Stimulated activated CD4-positive, alpha-beta T cell treated with anti-CD3 and anti-CD28 coated beads, TNF-alpha, amount 100 ng/mL, for 4 hours (primary cell): ENCODE results near the gene EPB42.
"Not testable (repeated sequence)": the region's sequence is repeated elsewhere in the genome, so short reads cannot be mapped to it uniquely, and the experiment has no call there.

Experiments
- DNase-seq, 3 experiments: peaks; one replicate each; pipeline ENCODE4 v3.0.0-alpha.2; 2020; ENCODE audit warnings: low read depth in 3 of 3

EPB42 gene

DNA sequence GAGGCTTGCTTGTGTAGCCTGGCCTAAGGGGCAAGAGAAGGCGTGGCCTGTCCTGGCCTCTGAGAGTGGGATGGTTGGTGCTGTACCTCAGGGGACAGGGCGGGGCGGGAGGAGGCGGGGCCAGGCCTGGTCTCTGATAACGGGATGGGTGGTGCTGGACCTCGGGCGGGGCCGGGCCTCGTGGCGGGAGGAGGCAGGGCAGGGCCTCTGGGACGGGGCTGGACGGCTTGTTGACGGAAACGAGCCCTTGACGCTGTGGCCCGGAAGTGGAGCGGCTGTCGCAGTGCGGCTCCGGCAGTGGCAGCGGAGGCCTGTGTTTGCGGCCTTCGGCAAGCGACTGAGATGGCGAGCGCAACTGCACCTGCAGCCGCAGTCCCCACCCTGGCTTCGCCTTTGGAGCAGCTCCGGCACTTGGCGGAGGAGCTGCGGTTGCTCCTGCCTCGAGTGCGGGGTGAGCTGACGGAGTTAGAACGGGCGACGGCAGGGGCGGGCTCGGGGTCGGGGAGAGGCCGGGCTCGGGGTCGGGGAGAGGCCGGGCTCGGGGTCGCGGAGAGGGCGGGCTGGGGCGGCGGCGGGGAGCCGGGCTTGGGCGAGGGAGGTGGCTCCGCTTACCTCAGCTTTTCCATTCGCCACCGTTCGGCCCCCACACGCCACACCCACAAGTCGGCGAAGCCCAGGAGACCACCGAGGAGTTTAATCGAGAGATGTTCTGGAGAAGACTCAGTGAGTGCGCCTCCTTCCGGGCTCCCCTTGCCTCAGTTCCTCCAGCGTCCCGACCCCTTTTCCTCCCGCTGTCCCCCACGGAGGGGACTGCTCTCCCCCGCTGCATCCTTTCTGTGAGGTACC, 35.4 kb downstream of the EPB42 start, which contains the start of gene CCNDBP1:
CCNDBP1 (plus strand) TSS at position 247 of the 846 bp plus-strand sequence; CDS start at position 343, 96 bp downstream.
- peak; percentile 65 to 76 (median 73) for DNase-seq

DNA sequence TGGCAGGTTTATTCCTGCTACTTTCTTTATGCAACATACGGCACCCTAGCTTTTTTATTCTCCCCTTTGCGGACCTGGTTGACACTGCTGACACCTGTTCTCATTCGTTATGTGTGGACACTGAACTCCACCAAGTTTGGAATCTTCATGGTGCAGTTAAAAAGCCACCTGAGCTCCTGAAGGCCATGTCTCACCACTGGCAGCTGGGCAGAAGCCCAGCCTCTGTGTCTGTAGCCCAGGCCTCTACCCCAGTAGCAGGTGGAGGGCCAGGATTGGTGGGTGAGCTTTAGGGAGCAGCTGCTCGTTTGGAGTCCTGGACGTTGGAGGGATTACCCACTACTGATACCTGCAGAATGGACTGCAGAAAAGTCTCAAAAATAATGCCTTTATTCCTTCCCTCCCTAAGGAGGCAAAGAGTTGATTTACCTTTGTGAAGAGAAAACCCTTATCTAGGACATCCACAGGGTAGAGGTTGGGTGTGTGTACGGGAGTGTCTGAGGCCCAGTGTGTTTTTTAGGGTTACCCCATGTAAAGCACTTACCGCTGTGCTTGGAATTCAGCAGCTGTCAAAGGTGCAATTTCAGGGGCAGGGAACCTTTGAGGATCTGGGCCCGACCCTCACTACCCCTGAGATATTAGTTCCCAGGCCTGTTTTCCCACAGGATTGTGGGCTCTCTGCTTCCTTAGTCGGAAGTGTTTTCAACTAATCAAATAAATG, 36.3 kb downstream of the EPB42 start:
- DNase-seq: no peak

DNA sequence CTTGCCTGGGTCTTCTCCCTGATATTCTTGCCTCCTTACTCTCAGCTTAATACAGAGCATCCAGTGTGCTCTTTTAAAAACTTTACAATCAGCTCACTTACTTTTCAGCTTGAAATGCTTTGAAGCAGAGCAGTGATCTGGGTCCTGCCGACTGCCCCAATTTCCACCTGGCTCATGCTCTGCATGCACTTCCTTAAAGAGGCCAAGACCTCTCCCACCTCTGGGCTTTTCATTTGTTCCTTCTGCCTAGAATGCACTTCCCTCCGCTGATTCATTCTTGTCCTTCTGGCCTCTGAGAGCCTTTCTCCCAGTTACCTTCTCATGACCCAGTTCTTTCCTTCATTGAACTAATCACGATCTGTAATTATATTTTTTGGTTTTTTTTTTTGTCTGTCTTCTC, 37.5 kb downstream of the EPB42 start:
- no peak for DNase-seq

DNA sequence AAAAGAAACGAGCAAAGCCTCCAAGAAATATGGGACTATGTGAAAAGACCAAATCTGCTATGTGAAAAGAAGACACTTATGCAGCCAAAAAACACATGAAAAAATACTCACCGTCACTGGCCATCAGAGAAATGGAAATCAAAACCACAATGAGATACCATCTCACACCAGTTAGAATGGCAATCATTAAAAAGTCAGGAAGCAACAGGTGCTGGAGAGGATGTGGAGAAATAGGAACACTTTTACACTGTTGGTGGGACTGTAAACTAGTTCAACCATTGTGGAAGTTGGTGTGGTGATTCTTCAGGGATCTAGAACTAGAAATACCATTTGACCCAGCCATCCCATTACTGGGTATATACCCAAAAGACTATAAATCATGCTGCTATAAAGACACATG, 43.7 kb downstream of the EPB42 start:
- not testable (repeated sequence) for DNase-seq

DNA sequence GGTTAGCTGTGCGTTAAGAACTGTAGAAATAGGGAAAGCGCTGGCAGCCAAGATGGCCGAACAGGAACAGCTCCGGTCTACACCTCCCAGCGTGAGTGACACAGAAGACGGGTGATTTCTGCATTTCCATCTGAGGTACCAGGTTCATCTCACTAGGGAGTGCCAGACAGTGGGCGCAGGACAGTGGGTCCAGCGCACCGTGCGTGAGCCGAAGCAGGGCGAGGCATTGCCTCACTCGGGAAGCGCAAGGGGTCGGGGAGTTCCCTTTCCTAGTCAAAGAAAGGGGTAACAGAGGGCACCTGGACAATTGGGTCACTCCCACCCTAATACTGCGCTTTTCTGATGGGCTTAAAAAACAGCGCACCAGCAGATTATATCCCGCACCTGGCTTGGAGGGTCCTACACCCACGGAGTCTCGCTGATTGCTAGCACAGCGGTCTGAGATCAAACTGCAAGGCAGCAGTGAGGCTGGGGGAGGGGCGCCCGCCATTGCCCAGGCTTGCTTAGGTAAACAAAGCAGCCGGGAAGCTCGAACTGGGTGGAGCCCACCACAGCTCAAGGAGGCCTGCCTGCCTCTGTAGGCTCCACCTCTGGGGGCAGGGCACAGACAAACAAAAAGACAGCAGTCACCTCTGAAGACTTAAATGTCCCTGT, 45.0 kb downstream of the EPB42 start:
- not testable (repeated sequence) for DNase-seq

DNA sequence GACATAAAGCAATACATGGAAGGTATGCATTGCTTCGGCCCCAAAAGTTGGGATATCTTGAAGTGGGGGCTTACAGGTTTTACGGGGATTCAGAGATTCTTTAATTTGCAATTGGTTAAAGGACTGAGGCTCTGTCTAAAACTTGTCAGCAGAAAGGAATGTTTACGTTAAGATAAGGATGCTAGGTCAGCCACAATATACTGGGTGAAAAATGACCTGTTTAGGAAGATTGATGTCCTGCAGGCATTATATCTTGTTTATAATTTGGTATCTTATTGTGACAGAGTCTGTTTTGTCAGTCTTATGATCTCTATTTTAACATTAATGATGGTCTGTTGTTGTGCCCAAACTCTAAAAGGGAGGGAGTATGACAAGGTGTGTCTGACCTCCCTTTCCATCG, 50.9 kb downstream of the EPB42 start:
- no peak for DNase-seq

DNA sequence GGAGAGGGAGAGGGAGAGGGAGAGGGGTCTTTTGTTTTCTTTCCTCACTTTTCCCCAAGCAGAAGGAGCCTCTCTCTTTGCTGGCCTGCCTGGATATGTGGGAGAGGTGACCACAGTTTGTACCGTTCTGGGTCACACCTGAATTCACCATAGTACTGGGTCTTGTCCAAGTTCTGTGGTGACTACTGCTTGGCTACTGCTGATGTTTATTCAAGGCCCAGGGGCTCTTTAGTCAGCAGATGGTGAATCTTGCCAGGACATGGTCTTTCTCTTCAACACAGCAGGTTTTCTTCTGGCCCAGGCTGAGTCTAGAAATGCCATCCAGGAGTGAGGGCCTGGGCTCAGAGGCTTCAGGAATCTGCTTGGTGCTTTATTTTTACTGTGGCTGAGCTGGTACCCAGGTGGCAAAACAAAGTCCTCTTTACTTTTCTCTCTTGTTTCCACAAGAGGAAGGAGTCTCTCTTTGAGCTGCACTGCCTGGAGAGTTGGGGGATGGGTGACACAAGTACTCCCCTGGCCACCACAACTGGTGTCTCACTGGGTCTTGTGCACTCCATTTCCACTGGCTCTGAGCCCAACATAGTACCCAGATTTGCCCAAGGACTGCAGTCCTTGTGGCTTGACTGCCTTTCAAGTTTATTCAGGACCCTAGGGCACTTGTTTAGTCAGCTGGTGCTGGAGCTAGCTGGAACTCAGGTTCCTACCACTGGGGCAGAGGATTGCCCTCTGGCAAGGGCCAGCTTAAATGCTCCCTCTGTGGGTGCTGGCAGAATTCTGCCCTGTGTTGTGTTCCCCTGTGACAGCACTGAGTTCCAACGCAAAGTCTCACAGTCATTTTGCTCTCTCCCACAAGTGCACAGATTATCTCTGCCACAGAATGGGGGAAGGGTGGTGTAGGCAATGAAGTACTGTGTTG, 52.4 kb downstream of the EPB42 start:
- DNase-seq: no peak

DNA sequence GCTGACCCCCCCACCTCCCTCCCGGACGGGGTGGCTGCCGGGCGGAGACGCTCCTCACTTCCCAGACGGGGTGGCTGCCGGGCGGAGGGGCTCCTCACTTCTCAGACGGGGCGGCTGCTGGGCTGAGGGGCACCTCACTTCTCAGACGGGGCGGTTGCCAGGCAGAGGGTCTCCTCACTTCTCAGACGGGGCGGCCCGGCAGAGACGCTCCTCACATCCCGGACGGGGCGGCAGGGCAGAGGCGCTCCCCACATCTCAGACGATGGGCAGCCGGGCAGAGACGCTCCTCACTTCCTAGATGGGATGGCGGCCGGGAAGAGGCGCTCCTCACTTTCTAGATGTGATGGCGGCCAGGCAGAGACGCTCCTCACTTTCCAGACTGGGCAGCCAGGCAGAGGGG, 53.6 kb downstream of the EPB42 start:
- DNase-seq: not testable (repeated sequence)

DNA sequence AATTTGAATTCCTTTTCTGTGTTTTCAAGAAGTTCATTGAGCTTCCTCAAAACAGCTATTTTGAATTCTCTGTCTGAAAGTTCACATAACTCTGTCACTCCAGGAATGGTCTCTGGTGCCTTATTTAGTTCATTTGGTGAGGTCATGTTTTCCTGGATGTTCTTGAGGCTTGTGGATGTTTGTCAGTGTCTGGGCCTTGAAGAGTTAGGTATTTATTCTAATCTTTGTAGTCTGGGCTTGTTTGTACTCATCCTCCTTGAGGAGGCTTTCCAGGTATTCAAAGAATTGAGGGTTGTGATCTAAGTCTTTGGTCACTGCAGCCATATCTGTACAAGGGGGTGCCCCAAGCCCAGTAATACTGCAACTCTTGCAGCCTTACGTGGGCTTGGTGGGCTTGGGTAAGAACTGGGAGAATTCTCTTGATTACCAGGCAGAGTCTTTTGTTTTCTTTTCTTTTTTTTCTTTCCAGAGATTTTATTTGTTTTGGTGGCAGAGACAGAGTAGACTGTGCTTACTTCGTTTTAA, 55.0 kb downstream of the EPB42 start:
- DNase-seq: no peak

DNA sequence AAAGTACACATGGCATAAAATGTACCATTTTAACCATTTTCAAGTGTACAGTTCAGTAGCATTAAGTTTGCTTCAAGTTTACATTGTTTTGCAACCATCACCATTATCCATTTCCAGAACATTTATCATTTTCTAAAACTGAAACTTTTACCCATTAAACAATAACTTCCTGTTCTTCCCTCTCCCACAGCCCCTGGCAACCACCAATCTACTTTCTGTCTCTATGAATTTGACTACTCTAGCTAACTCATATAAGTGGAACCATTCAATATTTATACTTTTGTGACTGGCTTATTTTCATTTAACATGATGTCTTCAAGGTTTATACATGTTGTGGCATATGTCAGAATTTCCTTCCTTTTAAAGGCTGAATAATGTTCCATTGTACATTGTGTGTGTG, 67.5 kb downstream of the EPB42 start:
- DNase-seq: no peak

DNA sequence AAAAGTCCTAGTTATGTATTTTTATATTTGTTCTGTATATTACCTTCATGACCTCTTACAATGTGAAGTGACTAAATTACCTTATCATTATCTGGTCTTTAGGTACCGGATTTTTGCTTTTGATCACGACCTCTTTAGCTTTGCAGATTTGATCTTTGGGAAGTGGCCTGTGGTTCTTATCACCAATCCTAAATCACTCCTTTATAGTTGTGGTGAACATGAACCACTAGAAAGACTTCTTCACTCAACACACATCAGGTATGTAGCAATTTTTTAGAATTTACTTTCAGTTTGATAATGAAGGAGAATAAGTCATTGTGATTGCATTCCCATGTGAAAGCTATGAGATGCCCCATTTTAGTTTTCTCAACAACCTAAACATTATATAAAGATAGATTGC, 69.1 kb downstream of the EPB42 start:
- DNase-seq: no peak

DNA sequence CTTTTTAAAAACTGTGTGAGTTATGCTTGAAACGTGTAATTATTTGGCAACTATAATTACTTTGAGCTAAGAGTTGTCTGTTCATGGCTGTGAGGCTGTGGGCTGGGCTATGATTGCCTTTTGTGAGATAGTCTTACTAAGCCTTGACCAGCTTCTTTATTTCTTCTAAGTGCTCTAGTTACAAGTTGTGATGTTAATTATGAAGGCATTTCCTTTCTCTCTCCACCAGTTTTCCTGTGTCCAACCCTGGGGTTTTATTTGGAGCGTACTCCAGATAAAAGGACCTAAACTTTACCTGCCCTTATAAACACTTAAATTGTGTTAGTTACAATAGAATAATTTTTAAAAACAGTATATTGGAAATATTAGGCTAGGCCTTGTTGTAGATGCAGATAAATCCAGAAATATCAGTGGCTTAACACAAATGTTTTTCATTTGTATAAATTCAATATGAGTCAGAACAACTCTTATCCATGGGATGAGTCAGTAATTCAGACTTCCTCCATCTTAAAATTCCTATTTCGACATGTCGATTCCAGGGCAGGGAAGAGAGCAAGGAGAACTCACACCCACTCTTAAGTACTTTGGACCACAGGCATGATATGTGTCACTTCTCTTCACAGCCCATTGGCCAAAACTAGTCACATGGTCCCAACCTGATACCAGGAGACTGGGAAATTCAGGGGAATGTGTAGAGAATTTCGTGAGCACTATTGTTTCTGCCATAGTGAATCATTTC, 70.5 kb downstream of the EPB42 start:
- DNase-seq: no peak
